C4-2B (cell line): ENCODE results near the gene PIP5K1C.

Source experiments
- CTCF ChIP-seq: fragments of 450-650 bp; conservative IDR thresholded peaks from 2 replicates; pipeline ENCODE4 v1.5.1; 2017; ENCODE audit warnings: mild to moderate bottlenecking
- ZFX ChIP-seq: fragments of 450-650 bp; IDR thresholded peaks from 2 replicates; pipeline ENCODE4 v1.6.1; 2017

GRCh38 chr19:3740431-3740830 is 40.2 kb upstream of the PIP5K1C start:
- TF ChIP-seq CTCF (no peak), ZFX (no peak)
